CD4-positive, alpha-beta T cell (primary cell): ENCODE results near the gene CHCT1. TPM values are rescaled to one million over a fixed set of nuclear protein-coding genes. Genes with fewer than 3 reads are reported as not detected.

Experiments used
- ATAC-seq: fragments of 200-7000 bp; cut with Tn5 transposase; one replicate; pipeline ENCODE4 v1.10.0; 2022; ENCODE audit warnings: mild to moderate bottlenecking; ENCODE audit not compliant: poor library complexity
- CTCF ChIA-PET: fragments of 350-600 bp; sonication (Branson Sonifier 250); formaldehyde crosslinking; loops from one replicate; lab custom pipeline; 2021; ENCODE audit warnings: antibody characterized with exemption, inconsistent platforms; lab: Charles Lee
- POLR2A ChIA-PET: fragments of 350-600 bp; sonication (Branson Sonifier 250); formaldehyde crosslinking; loops from one replicate; lab custom pipeline; 2021; ENCODE audit warnings: antibody characterized with exemption, inconsistent platforms; lab: Charles Lee
- DNase-seq, 14 experiments: peaks; one replicate each; pipeline ENCODE4 v3.0.0-alpha.2; 2013 to 2020; ENCODE audit warnings: mixed read lengths in 2 of 14
- H3K27ac ChIP-seq, 2 donors: one replicate each; pipeline versions ENCODE4 v1.5.1 to v1.7.0; 2013; ENCODE audit warnings: low read length in 2 of 2, low read depth in 1 of 2, mild to moderate bottlenecking in 1 of 2
- H3K27me3 ChIP-seq, 2 experiments: 1 replicate in 1 of 2; 2 replicates in 1 of 2; pipeline versions ENCODE4 v1.6.1 to v1.7.0; 2013; ENCODE audit warnings: low read length in 2 of 2, control low read depth in 1 of 2, mild to moderate bottlenecking in 1 of 2, moderate library complexity in 1 of 2; ENCODE audit not compliant: insufficient read depth in 2 of 2, control insufficient read depth in 1 of 2
- H3K36me3 ChIP-seq: one replicate; pipeline ENCODE4 v1.6.1; 2013; ENCODE audit warnings: low read length, control low read depth; ENCODE audit not compliant: insufficient read depth
- H3K4me1 ChIP-seq: one replicate; pipeline ENCODE4 v1.6.1; 2013; ENCODE audit warnings: low read length, control low read depth; ENCODE audit not compliant: insufficient read depth
- H3K4me3 ChIP-seq: one replicate; pipeline ENCODE4 v1.5.1; 2013; ENCODE audit warnings: mild to moderate bottlenecking, low read length, moderate library complexity
- H3K9me3 ChIP-seq, 2 experiments: 1 replicate in 1 of 2; 2 replicates in 1 of 2; pipeline versions ENCODE4 v1.6.1 to v1.7.0; 2013; ENCODE audit warnings: low read length in 2 of 2, mild to moderate bottlenecking in 2 of 2, control low read depth in 1 of 2, moderate library complexity in 1 of 2; ENCODE audit not compliant: control insufficient read depth in 1 of 2, insufficient read depth in 1 of 2
- H3K27ac Mint-ChIP-seq: one replicate; pipeline ENCODE4 v1.8.0; 2020; ENCODE audit warnings: mixed read lengths
- H3K27me3 Mint-ChIP-seq: one replicate; pipeline ENCODE4 v1.8.0; 2021; ENCODE audit warnings: mixed read lengths
- H3K36me3 Mint-ChIP-seq: one replicate; pipeline ENCODE4 v1.8.0; 2021; ENCODE audit warnings: low read depth, mixed read lengths
- H3K4me1 Mint-ChIP-seq: one replicate; pipeline ENCODE4 v1.8.0; 2021; ENCODE audit warnings: low read depth, mixed read lengths
- H3K4me3 Mint-ChIP-seq: one replicate; pipeline ENCODE4 v1.8.0; 2020; ENCODE audit warnings: mild to moderate bottlenecking, mixed read lengths
- H3K9me3 Mint-ChIP-seq: one replicate; pipeline ENCODE4 v1.8.0; 2020; ENCODE audit warnings: mixed read lengths
- intact Hi-C, 2 experiments: fragments of 100-400 bp; cut with DNase I in 1 of 2; cut with micrococcal nuclease in 1 of 2; formaldehyde crosslinking; loops; one replicate each; pipeline versions ENCODE4 v1.15.1 to v1.9.0; 2023 to 2025; cut with DNase I, micrococcal nuclease
- total RNA-seq, 174 experiments: library from RNA in 2 of 174; stranded (reverse) in 2 of 174; gene quantifications; one replicate each; pipeline ENCODE4 v1.2.3 and lab custom pipeline; 2021 to 2026
- TF ChIP-seq, protein P1 (sequence below): fragments of 200-600 bp; IDR thresholded peaks from one replicate; pipeline ENCODE4 v1.8.0; 2022; ENCODE audit warnings: antibody characterized with exemption, mild to moderate bottlenecking

Gene CHCT1
- total RNA-seq, 2 experiments from 2014 or later, result not detected

DNA sequence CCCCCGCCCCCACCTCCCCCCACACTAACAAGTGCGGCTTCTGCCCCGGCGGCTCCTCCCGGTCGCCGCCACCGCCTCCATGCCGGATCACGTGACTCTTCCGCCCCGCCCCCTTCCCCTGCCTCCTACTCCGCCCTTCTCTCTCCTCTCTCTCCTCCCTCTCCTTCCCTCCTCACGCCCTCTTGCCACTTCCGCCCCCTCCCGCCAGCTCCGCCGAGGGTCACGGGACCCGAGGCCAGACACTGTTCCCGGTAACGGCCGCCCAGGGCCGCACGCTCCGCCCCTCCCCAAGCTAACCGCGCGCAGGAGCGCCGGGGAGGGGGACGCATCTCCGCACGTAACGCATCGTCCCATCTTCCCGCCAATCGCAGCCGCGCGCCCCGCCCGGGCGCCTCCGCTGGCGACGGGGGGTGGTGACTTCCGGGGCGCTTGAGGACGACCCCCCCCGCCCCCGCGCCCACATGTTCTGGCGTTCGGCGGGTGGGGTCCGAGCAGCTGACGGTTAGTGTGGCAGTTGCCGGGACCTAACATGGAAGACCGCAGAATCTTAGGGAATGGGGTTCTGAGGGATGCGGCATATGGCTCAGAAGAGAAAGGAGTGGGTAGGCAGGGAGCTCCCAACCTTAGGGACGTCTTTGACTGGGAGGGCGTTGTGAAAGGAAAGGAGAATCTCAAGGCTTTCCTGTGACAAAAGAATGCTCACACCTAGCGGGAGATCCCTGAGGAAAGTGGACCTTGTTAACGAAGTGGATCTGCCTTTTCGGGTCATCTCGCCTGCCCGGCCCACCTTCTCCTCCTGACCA lies 30.0 kb upstream of the CHCT1 start, which contains the start of gene USP32:
Gene USP32, minus strand, starts transcription at position 92 of the 803 bp plus-strand sequence. CDS start 194 bp downstream, outside the sequence.
- Mint-ChIP-seq H3K27ac (peak within 1 kb of the TSS; percentile 91), H3K9me3 (no peaks in the 10 kb centered on the region), H3K27me3 (no peaks in the 10 kb centered on the region), H3K36me3 (peaks cover 23% of the 10 kb centered on the region), H3K4me1 (peaks cover 45% of the 10 kb centered on the region), H3K4me3 (peak within 1 kb of the TSS; percentile 98)
- peak within 1 kb of the TSS; percentile 97 for H3K4me3 ChIP-seq
- ChIA-PET CTCF (interaction anchor here (0.6 to 1.8 kb wide), 5 partner anchors 9 to 166 kb away, joined by 3 to 7 read pairs (median 4); no protein-coding TSS in a partner anchor), POLR2A (interaction anchor here (0.6 to 2.3 kb wide), 21 partner anchors 8 to 1471 kb away, joined by 3 to 15 read pairs (median 4); partner anchors contain the start of genes APPBP2, BCAS3, BRIP1 and PPM1D)
- intact Hi-C loops, result loop anchor here (2.0 to 10.0 kb wide), 7 partner anchors 137 to 1877 kb away; partner anchors contain the start of genes PPM1D (in 2 of the 2), BCAS3 (in 1 of the 2), DHX40 (in 1 of the 2) and MTMR4 (in 1 of the 2)
- H3K27ac ChIP-seq, result peak within 1 kb of the TSS; percentile 88 to 94
- peak; percentile 94 to 99 (median 98) for DNase-seq
- H3K4me1 ChIP-seq, result peaks cover 28% of the 10 kb centered on the region
- H3K36me3 ChIP-seq, result no peaks in the 10 kb centered on the region
- no peaks in the 10 kb centered on the region for H3K9me3 ChIP-seq
- no peaks in the 10 kb centered on the region for H3K27me3 ChIP-seq
- TF ChIP-seq, protein P1, sequence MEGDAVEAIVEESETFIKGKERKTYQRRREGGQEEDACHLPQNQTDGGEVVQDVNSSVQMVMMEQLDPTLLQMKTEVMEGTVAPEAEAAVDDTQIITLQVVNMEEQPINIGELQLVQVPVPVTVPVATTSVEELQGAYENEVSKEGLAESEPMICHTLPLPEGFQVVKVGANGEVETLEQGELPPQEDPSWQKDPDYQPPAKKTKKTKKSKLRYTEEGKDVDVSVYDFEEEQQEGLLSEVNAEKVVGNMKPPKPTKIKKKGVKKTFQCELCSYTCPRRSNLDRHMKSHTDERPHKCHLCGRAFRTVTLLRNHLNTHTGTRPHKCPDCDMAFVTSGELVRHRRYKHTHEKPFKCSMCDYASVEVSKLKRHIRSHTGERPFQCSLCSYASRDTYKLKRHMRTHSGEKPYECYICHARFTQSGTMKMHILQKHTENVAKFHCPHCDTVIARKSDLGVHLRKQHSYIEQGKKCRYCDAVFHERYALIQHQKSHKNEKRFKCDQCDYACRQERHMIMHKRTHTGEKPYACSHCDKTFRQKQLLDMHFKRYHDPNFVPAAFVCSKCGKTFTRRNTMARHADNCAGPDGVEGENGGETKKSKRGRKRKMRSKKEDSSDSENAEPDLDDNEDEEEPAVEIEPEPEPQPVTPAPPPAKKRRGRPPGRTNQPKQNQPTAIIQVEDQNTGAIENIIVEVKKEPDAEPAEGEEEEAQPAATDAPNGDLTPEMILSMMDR, result peak; percentile 50
- ATAC-seq, result peak; percentile 87

DNA sequence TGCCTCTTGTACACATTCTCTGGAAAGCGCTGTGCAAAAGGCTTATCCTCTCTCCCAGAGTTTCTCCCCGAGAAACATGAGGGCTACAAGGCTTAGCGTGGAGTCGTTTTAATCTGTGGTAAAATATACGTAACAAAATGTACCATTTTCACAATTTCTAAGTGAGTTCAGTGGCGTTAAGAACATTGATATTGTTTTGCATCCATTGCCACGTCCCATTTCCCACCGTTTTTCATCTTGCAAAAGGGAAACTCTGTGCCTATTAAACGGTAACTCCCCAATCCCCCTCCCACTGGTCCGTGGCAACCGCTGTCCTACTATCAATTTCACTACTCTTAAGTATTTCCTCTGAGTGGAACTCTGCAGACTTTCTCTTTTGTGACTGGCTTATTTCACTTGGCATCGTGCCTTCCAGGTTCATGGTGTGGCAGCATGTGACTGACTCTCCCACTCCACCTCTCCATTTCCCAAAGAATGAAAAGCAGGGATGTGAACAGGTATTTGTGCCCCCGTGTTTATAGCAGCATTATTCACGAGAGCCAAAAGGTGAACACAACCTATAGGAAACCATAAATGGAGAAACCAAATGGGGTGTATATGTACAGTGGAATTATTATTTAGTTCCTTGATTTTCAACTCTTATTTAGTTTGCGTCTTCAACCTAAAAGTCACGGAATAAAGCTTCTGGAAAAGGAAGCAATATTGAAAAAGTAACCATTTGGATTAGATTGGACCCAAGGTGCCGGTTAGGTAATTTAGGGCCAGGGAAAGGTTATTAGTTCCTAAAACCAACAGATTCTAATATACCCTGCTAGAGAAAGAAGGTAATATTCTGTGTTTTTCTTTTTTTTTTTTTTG lies 29.2 kb upstream of the CHCT1 start:
- Mint-ChIP-seq H3K36me3 (peaks cover 23% of the 10 kb centered on the region), H3K4me3 (peak overlapping the region; percentile 98), H3K27ac (peak overlapping the region; percentile 91), H3K9me3 (no peaks in the 10 kb centered on the region), H3K27me3 (no peaks in the 10 kb centered on the region), H3K4me1 (peaks cover 42% of the 10 kb centered on the region)
- no peaks in the 10 kb centered on the region for H3K36me3 ChIP-seq
- H3K4me3 ChIP-seq, result peak overlapping the region; percentile 97
- ChIA-PET CTCF (interaction anchor here (0.6 to 1.8 kb wide), 3 partner anchors 9 to 28 kb away, joined by 3 to 7 read pairs (median 4); no protein-coding TSS in a partner anchor), POLR2A (interaction anchor here (0.6 to 2.3 kb wide), 11 partner anchors 8 to 775 kb away, joined by 3 to 15 read pairs (median 4); partner anchors contain the start of genes BCAS3, PPM1D and RNFT1)
- peaks cover 31% of the 10 kb centered on the region for H3K4me1 ChIP-seq
- no peaks in the 10 kb centered on the region for H3K9me3 ChIP-seq
- peak overlapping the region; percentile 88 to 94 for H3K27ac ChIP-seq
- TF ChIP-seq, protein P1, result no peak
- H3K27me3 ChIP-seq, result no peaks in the 10 kb centered on the region
- ATAC-seq (no peak), DNase-seq (peak in 4 of 14 experiments; percentile 14 to 58 (median 46))
- intact Hi-C loops, result loop anchor here (2.0 to 10.0 kb wide), 7 partner anchors 136 to 1878 kb away; partner anchors contain the start of genes PPM1D (in 2 of the 2), BCAS3 (in 1 of the 2), DHX40 (in 1 of the 2) and MTMR4 (in 1 of the 2)
